NCI-H2081 (cell line): Measurements from ENCODE around the gene KIAA0825.
"Not testable (repeated sequence)": the region's sequence is repeated elsewhere in the genome, so short reads cannot be mapped to it uniquely, and the experiment has no call there.

Experiments
- DNase-seq, 2 experiments: peaks; one replicate each; lab custom pipeline; 2025; lab: John Stamatoyannopoulos, UW

KIAA0825 gene

DNA sequence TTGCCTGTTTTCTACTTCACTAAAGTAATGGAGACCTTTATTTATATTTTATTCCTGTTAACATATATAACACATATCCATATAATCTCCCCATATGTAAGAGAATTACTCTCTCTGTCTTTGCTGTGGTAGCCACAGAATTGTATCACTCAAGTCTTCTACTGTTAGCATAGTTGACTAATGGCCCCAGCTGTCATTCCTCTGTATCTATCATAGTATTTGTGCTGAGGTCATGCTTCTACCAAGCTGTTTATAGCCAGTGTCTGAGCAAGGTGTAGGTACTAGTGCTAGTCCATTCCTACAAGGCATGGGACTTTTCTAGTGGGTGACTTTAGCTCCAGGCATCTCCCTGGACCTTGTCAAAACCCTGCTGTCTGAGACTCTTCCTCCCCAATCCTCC, 244.1 kb downstream of the KIAA0825 start:
- DNase-seq, result no peak

DNA sequence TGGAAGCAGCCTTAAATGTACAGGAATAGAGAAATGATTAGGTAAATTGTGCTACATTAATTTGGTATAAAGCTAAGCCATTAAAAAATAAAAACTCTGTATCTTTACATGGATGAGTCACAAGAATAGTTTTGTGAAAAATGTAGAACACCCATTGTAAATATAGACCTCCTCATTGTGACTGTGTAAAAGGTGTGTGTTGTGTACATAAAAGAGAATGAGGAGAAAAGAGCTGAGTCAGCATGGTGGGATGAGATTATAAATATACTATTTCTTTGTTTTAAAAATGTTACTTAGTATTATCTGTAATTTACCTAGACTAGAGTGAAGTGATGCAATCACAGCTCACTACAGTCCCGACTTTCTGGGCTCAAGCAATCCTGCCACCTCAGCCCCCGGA, 250.5 kb downstream of the KIAA0825 start:
- DNase-seq, result no peak

DNA sequence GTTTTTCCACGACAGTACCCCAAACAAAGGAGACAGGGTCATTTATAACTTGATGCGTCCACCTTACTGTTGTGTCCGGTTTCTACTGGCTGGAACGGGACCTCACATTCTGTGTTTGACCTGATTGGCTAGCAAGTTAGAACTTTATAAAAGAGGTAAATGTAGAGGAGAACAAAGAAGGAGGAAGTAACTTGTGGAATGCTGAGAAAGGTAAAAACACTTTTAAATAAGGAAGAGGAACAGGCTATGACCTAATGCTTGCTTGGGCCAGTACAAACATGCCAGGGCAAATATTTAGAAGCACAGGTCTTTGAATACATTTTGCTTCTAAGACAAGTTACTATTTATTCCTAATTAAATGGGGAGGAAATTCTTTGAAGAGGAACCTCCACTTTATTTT, 251.6 kb downstream of the KIAA0825 start:
- DNase-seq, result no peak

DNA sequence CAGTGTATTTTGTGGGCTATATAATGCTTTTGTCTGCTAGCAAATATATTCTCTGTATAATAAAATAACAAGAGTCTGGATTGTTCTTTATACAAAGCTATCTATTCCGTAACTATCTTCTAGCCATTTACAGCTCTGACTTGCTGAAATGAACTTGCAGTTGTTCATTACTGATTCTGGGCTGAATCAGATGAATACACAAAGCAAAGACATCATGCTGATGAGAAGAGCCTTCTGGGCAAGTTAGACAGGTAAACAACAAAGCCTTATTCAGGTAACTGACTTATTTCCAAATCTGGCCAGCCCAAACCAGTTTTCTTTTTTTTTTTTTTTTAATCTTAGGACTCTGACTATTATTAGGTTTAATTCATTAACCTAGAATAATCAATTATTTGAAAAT, 255.5 kb downstream of the KIAA0825 start:
- DNase-seq, result no peak

- DNase-seq, result no peak
Measured at GRCh38 chr5:94361832-94362796, 256.3 kb downstream of the KIAA0825 start.

- no peak for DNase-seq
Measured at GRCh38 chr5:94361161-94361560, 257.2 kb downstream of the KIAA0825 start.

DNA sequence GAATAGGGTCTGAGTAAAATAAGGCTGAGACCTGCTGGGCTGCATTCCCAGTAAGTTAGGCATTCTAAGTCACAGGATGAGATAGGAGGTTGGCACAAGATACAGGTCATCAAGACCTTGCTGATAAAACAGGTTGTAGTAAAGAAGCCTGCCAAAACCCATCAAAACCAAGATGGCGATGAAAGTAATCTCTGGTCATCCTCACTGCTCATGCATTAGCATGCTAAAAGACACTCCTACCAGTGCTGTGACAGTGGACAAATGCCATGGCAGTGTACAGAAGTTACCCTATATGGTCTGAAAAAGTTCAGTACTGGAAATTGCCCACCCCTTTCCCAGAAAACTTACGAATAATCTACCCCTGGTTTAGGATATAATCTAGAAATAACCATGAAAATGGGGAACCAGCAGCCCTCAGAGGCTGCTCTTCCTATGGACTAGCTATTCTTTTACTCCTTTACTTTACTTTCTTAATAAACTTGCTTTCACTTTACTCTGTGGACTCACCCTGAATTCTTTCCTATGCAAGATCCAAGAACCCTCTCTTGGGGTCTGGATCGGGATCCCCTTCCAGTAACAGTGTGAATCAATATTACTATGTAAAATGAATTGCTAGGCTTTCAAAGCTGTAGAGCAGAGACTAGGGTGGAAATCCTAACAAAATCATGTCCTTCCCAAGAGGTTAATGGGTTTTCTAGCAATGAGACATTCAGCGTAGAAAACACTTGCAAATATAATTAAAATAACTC, 257.8 kb downstream of the KIAA0825 start:
- DNase-seq, result no peak

DNA sequence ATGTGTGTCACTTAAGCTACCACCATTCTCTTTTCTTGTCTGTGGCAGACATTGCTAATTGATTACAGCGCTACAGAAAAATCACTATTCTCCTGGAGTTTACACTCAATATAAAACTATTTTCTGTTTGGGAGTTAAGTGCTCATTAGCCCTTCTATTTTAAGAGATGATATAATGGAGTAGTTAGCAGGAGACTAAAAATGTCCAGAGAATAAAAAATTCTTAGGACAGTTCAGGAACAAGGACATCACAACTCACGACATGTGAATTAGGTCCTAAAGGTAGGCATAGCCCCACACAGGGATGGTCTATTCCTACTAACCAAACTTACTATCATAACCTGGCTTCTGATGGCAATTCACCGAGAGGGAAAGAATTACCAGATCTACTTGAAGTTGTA, 258.5 kb downstream of the KIAA0825 start:
- no peak for DNase-seq

- no peak for DNase-seq
Measured at GRCh38 chr5:94355811-94356210, 262.6 kb downstream of the KIAA0825 start.

DNA sequence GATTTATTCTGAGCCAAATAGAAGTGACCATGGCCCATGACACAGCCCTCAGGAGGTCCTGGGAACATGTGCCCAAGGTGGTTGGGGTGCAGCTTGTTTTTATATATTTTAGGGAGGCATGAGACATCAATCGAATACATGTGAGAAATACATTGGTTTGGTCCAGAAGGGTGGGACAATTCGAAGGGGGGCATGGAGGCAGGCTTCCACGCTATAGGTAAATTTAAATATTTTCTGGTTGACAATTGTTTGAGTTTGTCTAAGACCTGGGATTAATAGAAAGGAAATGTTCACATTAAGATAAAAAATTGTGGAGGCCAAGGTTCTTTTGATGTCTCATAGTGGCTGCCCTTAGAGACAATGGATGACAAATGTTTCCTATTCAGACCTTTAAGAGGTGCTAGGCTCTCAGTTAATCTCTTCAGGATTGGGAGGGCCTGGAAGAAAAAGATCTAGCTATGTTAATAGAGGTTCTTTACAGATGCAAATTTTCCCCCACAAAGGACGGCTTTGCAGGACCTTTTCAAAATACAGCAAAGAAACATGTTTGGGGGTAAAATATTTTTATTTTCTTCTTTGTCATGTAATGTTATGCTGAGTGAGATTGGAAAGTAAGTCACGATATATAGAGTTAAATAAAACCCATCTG, 263.4 kb downstream of the KIAA0825 start:
- DNase-seq, result not testable (repeated sequence)

DNA sequence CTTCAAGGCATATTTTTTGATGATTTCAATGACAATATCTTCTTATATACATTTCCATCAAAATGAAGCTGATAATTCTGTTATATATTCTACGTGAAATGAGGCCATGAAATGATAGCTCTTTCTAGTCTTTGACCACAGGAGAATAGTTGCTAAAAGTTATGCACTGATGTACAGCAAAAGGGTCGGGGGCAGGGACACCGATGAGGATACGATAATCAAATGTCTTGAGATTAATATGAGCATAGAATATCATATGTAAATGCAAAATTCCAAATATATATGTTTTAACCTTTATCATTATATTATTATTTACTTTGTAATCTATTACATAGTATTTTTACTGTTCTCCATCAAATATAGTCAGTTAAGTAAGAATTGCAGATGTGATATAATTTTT, 264.8 kb downstream of the KIAA0825 start:
- no peak for DNase-seq

- DNase-seq, result no peak
Measured at GRCh38 chr5:94347130-94347529, 271.3 kb downstream of the KIAA0825 start.

- no peak for DNase-seq
Measured at GRCh38 chr5:94345257-94345656, 273.1 kb downstream of the KIAA0825 start.

- no peak for DNase-seq
Measured at GRCh38 chr5:94337617-94338016, 280.8 kb downstream of the KIAA0825 start.

DNA sequence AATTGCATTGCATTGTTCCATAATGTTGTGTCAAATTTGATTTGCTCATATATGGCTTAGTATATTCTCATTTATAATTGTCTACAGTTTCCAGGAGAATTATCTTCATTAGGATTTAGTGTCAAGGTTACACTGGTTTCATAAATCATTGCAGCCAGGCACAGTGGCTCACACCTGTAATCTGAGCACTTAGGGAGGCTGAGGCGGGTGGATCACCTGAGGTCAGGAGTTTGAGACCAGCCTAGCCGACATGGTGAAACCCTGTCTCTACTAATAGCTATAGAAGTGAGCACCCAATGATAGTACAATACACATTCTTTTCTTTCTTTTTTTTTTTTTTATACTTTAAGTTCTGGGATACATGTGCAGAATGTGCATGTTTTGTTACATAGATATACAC, 282.5 kb downstream of the KIAA0825 start:
- no peak for DNase-seq

GRCh38 chr5:94329115-94329514, 289.3 kb downstream of the KIAA0825 start:
- DNase-seq, result no peak

- no peak for DNase-seq
Measured at GRCh38 chr5:94326586-94326985, 291.8 kb downstream of the KIAA0825 start.

DNA sequence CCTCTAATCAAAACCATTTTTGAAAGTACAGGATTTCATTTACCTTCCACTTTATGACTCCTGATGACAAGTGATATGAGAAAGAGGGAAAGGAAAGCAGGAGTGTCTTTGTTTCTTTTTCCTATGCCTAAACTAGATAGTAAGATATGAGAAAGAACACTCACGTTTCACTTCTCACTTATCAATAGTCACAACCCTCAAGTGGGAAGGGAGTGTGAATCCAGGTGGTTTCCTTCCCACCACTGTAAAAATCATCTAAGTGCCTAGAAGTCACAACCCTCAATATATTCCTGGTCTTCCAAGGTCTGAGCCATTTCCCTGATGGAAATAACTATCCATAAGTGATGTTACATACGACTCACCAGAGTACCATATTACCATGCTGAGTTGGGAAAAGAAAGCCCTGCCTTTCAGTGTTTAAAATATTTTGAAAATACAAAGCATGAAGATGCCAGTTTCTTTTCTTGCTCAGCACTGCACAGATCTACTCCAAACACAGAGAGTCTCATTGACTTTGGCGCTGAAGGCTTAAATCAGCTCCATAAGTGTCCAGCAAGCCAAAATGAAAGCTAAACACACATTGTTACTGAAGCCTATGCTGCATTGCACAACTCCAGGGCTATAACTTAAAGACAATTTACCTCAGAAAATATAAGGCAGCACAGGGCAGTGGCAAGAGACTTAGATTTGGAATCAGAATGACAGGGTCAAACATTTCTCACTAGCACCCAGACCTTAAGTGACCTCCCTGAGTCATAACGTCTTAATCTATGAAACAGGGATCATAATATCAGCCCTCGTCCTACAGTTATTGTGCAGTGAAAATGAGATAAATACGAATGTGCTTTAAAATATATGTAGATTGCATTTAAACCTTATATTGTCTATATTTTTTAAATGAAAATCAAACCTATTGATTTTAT, 301.2 kb downstream of the KIAA0825 start:
- DNase-seq, result no peak

DNA sequence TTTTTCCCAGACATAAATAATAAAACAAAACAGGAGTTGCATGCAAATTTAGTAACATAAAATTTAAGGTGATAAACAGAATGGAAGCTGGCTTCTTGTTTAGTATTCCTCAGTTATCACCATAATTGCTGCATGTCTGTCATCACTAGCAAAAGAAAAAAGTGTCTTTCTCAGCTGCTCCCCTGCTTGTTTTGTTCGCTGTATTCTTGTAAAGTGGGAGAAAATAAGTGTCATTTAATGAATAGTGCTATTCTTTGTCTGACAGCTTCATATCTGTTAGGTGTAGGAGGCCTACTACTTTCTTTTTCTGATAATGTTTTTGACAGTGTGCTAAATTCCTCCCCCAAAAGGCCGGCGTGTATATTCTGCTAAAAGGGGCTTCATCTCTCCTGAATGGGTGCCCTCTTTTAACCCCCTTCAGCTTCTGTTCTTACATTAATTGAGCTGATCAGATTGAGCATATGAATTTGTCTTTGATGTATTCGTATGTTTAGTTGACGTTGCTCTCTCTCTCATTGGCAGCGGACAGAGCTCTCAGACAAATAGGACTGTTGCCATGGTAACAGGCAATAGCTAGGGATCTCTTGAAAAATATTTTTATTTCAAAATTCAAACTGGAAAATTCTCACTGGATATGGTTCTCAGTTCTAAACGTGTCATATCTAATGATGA, 303.8 kb downstream of the KIAA0825 start:
- no peak for DNase-seq

DNA sequence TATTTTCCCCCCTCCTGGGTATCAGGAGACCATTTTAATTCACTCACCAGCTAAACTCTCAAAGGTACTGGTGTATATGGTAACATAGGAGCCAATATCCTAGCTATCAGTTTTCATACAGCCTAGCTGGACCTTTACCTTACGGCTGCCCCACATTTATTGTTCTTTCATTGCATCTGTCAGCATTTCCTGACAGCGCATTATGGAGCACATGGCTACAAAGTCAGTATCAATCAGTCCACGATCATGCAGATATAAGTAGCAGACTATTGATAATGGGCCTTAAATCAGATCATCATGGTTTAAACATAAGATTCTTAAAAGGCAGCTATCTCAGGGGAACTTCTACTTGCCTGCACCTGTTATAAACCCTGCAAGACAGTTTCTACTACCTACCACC, 304.7 kb downstream of the KIAA0825 start:
- DNase-seq, result no peak

DNA sequence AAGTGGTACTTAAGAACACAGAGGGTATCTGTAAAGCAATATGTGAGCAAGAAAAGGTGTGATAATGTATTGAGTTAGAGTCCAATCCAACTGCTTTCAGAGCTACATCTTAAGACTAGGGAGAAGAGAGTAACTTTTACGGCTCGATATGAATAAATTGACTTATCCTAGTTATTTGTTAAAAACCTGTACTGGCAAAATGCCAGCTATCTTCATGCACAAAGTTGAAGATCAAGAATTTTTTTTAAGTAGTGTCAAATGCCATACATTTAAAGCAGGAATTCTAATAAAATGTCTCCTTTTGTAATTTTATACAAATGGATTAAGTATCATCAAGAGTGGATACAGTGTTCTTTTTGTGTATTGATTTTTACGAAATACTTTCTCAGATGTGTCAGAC, 305.2 kb downstream of the KIAA0825 start:
- no peak for DNase-seq
